Body of pancreas (tissue), 4 donors: ENCODE data around the gene RP9. TPM values are rescaled to one million over a fixed set of nuclear protein-coding genes. Genes with fewer than 3 reads are reported as not detected.

Experiments used
- ATAC-seq: fragments of 150-250 bp; one replicate; pipeline ENCODE4 v1.9.1; 2016
- DNase-seq, 4 donors: peaks; one replicate each; pipeline ENCODE4 v3.0.0-alpha.2; 2019
- H3K27ac ChIP-seq, 4 donors: fragments of 200-600 bp; sonication (generic); 1 replicate in 3 of 4; 2 replicates in 1 of 4; pipeline versions ENCODE4 v1.5.1 to v1.6.1; 2016 to 2019; ENCODE audit warnings: mild to moderate bottlenecking in 1 of 4, mixed read lengths in 1 of 4, moderate library complexity in 1 of 4
- H3K27me3 ChIP-seq, 2 donors: fragments of 200-600 bp; sonication (generic); one replicate each; pipeline ENCODE4 v1.6.0; 2016; ENCODE audit warnings: mild to moderate bottlenecking in 1 of 2
- H3K36me3 ChIP-seq, 2 donors: fragments of 200-600 bp; sonication (generic); replicated peaks in 1 of 2; 2 replicates each; pipeline ENCODE4 v1.5.1; 2016; ENCODE audit warnings: low read depth in 2 of 2; ENCODE audit not compliant: insufficient read depth in 1 of 2
- H3K4me1 ChIP-seq: fragments of 200-600 bp; sonication (generic); one replicate; pipeline ENCODE4 v1.6.0; 2016
- H3K4me3 ChIP-seq, 2 donors: fragments of 200-600 bp; sonication (generic); 1 replicate in 1 of 2; 2 replicates in 1 of 2; pipeline ENCODE4 v1.5.1; 2016 to 2019
- H3K9me3 ChIP-seq, 3 donors: fragments of 200-600 bp; sonication (generic); 1 replicate in 2 of 3; 2 replicates in 1 of 3; pipeline ENCODE4 v1.5.1; 2016
- POLR2A ChIP-seq, 3 donors: fragments of 450-650 bp; IDR thresholded peaks; one replicate each; pipeline ENCODE4 v1.6.1; 2016; ENCODE audit warnings: antibody characterized with exemption in 3 of 3, mild to moderate bottlenecking in 2 of 3
- WGBS, 2 donors: methylation state at CpG; one replicate each; pipeline ENCODE4 v1.1.5; 2017; 5-methylcytosine and 5-hydroxymethylcytosine counted together
- intact Hi-C: fragments of 100-400 bp; cut with DNase I; formaldehyde crosslinking; loops from one replicate; pipeline ENCODE4 v1.15.1; 2023
- total RNA-seq, 2 donors: library from RNA; depleted of rRNA; stranded (reverse); fragments of >200 nt; gene quantifications; one replicate each; pipeline ENCODE4 v1.1.0, GENCODE V29; 2016
- TF ChIP-seq, protein P1 (sequence below), 7 experiments: fragments of 450-650 bp in 4 of 7; fragments of 200-600 bp in 3 of 7; sonication (generic) in 3 of 7; IDR thresholded peaks; one replicate each; pipeline ENCODE4 v1.5.1; 2016 to 2019; ENCODE audit warnings: antibody characterized with exemption in 7 of 7

Gene RP9
- total RNA-seq, 2 donors from 2014 or later: 5.2 to 9.6 TPM

DNA sequence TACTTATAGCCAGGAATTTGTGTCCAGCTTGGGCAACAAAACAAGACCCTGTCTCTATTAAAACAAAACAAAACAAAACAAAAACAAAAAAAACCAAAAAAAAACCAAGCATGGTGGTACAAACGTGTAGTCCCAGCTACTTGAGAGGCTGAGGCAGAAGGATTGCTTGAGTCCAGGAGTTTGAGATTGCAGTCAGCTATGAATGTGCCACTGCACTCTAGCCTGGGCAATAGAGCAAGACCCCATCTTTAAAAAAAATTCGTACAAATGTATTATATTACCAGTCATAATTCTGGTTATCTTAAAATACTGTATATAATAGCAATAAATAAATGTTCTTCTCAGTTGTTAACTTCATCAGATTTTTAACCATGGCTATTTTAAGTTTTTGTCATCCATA lies 17.9 kb upstream of the RP9 start:
- intact Hi-C loops: no loop called here
- 32 to 37% methylated on average over 2 of the region's 2 CpGs for WGBS, 2 donors
- Histone ChIP-seq H3K27me3 (no peaks in the 10 kb centered on the region), H3K36me3 (no peaks in the 10 kb centered on the region), H3K9me3 (no peaks in the 10 kb centered on the region), H3K27ac (no peak overlapping the region), H3K4me3 (no peak overlapping the region), H3K4me1 (peaks cover 9% of the 10 kb centered on the region)
- no peak for ATAC-seq
- TF ChIP-seq, protein P1, sequence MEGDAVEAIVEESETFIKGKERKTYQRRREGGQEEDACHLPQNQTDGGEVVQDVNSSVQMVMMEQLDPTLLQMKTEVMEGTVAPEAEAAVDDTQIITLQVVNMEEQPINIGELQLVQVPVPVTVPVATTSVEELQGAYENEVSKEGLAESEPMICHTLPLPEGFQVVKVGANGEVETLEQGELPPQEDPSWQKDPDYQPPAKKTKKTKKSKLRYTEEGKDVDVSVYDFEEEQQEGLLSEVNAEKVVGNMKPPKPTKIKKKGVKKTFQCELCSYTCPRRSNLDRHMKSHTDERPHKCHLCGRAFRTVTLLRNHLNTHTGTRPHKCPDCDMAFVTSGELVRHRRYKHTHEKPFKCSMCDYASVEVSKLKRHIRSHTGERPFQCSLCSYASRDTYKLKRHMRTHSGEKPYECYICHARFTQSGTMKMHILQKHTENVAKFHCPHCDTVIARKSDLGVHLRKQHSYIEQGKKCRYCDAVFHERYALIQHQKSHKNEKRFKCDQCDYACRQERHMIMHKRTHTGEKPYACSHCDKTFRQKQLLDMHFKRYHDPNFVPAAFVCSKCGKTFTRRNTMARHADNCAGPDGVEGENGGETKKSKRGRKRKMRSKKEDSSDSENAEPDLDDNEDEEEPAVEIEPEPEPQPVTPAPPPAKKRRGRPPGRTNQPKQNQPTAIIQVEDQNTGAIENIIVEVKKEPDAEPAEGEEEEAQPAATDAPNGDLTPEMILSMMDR (IDR thresholded peaks at IDR 0.05): no peak
- no peak for TF ChIP-seq POLR2A (IDR thresholded peaks at IDR 0.05)
- DNase-seq: no peak

DNA sequence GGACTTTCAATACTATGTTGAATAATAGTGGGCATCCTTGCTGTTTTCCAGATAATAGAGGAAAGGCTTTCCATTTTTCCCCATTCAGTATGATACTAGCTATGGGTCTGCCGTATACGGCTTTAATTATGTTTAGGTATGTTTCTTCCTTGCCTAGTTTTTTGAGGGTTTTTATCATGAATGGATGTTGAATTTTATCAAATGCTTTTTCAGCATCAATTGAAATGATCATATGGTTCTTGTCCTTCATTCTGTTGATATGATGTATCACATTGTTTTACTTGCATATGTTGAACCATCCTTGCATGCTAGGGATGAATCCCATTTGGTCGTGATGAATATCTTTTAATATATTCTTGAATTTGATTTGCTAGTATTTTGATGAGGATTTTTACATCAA lies 9.2 kb upstream of the RP9 start:
- WGBS, 2 donors: 94% methylated on average over 3 of the region's 3 CpGs
- Histone ChIP-seq H3K4me3 (no peak overlapping the region), H3K4me1 (no peaks in the 10 kb centered on the region), H3K9me3 (peaks cover 0 to 3% (median 0%) of the 10 kb centered on the region in 3 donors), H3K27me3 (no peaks in the 10 kb centered on the region), H3K36me3 (no peaks in the 10 kb centered on the region), H3K27ac (no peak overlapping the region)
- DNase-seq (no peak), ATAC-seq (no peak)
- intact Hi-C loops: no loop called here
- no peak for TF ChIP-seq POLR2A (IDR thresholded peaks at IDR 0.05)
- TF ChIP-seq, protein P1 (IDR thresholded peaks at IDR 0.05): no peak

DNA sequence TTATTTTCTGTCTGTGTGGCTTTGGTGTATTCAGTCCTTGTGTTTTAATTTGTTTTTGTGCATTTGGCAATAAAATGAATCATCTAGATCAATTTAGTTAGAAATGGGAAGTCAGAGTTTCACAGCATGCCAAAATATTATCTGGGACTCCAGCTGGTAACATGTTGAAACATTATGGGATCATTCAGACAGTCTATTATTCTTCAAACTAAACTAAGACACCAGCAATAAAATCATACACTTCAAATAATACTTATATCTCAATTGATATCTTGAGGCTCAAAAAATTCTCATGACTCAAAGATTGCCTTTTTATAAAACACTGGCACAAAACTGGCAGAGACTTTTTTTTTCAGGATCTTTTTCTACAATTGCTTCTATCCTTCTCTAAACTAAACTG lies 5.8 kb upstream of the RP9 start:
- Histone ChIP-seq H3K36me3 (no peaks in the 10 kb centered on the region), H3K4me3 (no peak overlapping the region), H3K4me1 (peaks cover 2% of the 10 kb centered on the region), H3K27ac (no peak overlapping the region), H3K9me3 (peaks cover 0 to 3% (median 0%) of the 10 kb centered on the region in 3 donors), H3K27me3 (no peaks in the 10 kb centered on the region)
- ATAC-seq (no peak), DNase-seq (no peak)
- intact Hi-C loops: no loop called here
- TF ChIP-seq, protein P1 (IDR thresholded peaks at IDR 0.05): no peak
- TF ChIP-seq POLR2A (IDR thresholded peaks at IDR 0.05): no peak

DNA sequence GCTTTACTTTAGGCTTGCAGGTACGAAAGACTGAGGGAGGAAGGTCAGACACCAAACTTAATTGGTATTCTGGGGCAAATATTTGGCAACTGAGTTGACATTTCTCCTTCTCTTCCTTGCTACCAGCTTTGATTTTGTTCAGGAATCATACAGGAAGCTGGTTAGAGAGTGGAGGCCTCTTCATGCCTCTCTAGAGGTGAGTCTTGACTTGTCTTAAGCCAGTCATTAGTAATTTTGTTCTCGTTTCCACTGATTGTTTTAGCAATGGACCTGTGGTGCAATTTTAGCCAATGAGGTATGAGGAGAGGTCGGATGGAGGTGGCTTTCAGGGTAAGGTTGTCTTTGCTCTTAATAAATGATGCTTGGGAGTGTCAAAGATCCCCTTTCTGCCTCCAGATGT lies 2.4 kb upstream of the RP9 start:
- Histone ChIP-seq H3K4me3 (no peak overlapping the region), H3K9me3 (no peaks in the 10 kb centered on the region), H3K27ac (no peak overlapping the region), H3K4me1 (peaks cover 27% of the 10 kb centered on the region), H3K36me3 (no peaks in the 10 kb centered on the region), H3K27me3 (no peaks in the 10 kb centered on the region)
- DNase-seq (no peak), ATAC-seq (no peak)
- 48 to 55% methylated on average over 3 of the region's 3 CpGs for WGBS, 2 donors
- TF ChIP-seq, protein P1 (IDR thresholded peaks at IDR 0.05): no peak
- TF ChIP-seq POLR2A (IDR thresholded peaks at IDR 0.05): no peak
- intact Hi-C loops: no loop called here

DNA sequence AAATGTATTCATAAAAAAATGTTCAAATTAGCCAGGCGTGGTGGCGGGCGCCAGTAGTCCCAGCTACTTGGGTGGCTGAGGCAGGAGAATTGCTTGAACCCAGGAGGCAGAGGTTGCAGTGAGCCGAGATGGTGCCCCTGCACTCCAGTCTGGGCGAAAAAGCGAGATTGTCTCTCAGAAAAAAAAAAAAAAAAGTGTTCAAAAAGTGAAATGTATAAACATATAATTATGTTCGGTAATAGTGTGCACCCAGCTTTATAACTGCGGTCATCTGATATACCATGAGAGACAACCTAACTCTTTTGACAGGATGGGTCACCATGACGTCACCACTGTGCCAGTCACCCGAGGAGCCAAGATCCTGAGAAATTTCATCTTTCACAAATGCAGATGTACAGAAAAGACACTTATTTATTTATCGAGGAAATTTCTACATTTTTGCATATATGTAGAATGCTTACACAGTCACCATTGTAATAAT lies 594 bp upstream of the RP9 start:
- Histone ChIP-seq H3K27ac (no peak overlapping the region), H3K4me1 (peaks cover 35% of the 10 kb centered on the region), H3K9me3 (no peaks in the 10 kb centered on the region), H3K36me3 (no peaks in the 10 kb centered on the region), H3K4me3 (peak overlapping the region in 1 of 2 donors; percentile 41), H3K27me3 (no peaks in the 10 kb centered on the region)
- ATAC-seq: no peak
- no peak for DNase-seq
- WGBS, 2 donors: 19 to 23% methylated on average over 11 of the region's 11 CpGs
- intact Hi-C loops: no loop called here
- TF ChIP-seq, protein P1 (IDR thresholded peaks at IDR 0.05): no peak
- TF ChIP-seq POLR2A (IDR thresholded peaks at IDR 0.05): no peak
